ENCODE measurements around the gene CNIH4.

GRCh38 chr1:224329484-224329841 is 27.2 kb upstream of the CNIH4 start:
- no peak for TF ChIP-seq CTCF (conservative IDR thresholded peaks at IDR 0.05)
- TF ChIP-seq ZFX (IDR thresholded peaks at IDR 0.05): no peak
